ENCODE data around the gene FBXL20.

The FBXL20 gene

GRCh38 chr17:39210093-39210434, 191.4 kb downstream of the FBXL20 start (continued):
- no peak for TF ChIP-seq ZNF529 (tag by site-specific recombination; IDR thresholded peaks at IDR 0.05; ENCODE audit: insufficient replicate concordance)
- TF ChIP-seq ZNF423 (tag by site-specific recombination; IDR thresholded peaks at IDR 0.05) = peak; percentile 57; the same call in 1 of the 2 replicates
- no peak for TF ChIP-seq ZNF501 (tag by site-specific recombination; IDR thresholded peaks at IDR 0.05)
- TF ChIP-seq ZNF37A (tag by site-specific recombination; IDR thresholded peaks at IDR 0.05) = no peak
- no peak for TF ChIP-seq ZNF837 (tag by site-specific recombination; IDR thresholded peaks at IDR 0.05)
- TF ChIP-seq MEIS1 (CRISPR knock-in tag; IDR thresholded peaks at IDR 0.05; ENCODE audit: borderline replicate concordance) = no peak
- TF ChIP-seq ZNF157 (tag by site-specific recombination; IDR thresholded peaks at IDR 0.05) = no peak
- no peak for TF ChIP-seq FEZF1 (tag by site-specific recombination; IDR thresholded peaks at IDR 0.05)
- TF ChIP-seq ZFP37 (tag by site-specific recombination; IDR thresholded peaks at IDR 0.05) = no peak
- TF ChIP-seq BCL6B (tag by site-specific recombination; IDR thresholded peaks at IDR 0.05) = no peak
- TF ChIP-seq TRIM28 (IDR thresholded peaks at IDR 0.05; ENCODE audit: borderline replicate concordance, low read length) = no peak

- H3K27ac ChIP-seq (ENCODE audit: extremely low read depth, low read depth, low read length) = peak overlapping the region; percentile 28; the same call in 1 of the 2 replicates
- H3K4me3 ChIP-seq (ENCODE audit: low read depth, low read length) = peak overlapping the region; percentile 13
- H3K4me1 ChIP-seq (ENCODE audit: control insufficient read depth, insufficient read depth, low read length) = peaks cover 16% of the 10 kb centered on the region
- no peaks in the 10 kb centered on the region for H3K9me3 ChIP-seq (ENCODE audit: control insufficient read depth, insufficient read depth, low read depth, low read length)
- POLR2A ChIA-PET = interaction anchor here (1.8 to 5.4 kb wide), 3 partner anchors 10 to 36 kb away, joined by 5 to 72 read pairs (median 22); partner anchors contain the start of gene RPL19
- CTCF ChIA-PET = interaction anchor here (0.7 to 18.9 kb wide), 9 partner anchors 10 to 425 kb away, joined by 3 to 733 read pairs (median 4); partner anchors contain the start of gene RPL19
- peaks cover 5 to 8% of the 10 kb centered on the region in 2 experiments; a peak in 2 of 3 replicates for H3K36me3 ChIP-seq (ENCODE audit: control insufficient read depth in 2 of 2, insufficient read depth in 1 of 2, low read length in 2 of 2)
- peak; percentile 32; the same call in 1 of the 2 replicates for TF ChIP-seq ZNF692 (tag by site-specific recombination; IDR thresholded peaks at IDR 0.05)
- peak; percentile 62; the same call in 1 of the 2 replicates for TF ChIP-seq ZEB2 (tag by site-specific recombination; IDR thresholded peaks at IDR 0.05)
- TF ChIP-seq ZBTB26 (tag by site-specific recombination; optimal IDR thresholded peaks at IDR 0.05) = peak; percentile 38
- peak; percentile 55 for TF ChIP-seq GLIS1 (tag by site-specific recombination; IDR thresholded peaks at IDR 0.05)
- peak; percentile 53; the same call in 1 of the 2 replicates for TF ChIP-seq IKZF3 (tag by site-specific recombination; IDR thresholded peaks at IDR 0.05)
- peak; percentile 57 for TF ChIP-seq SP7 (tag by site-specific recombination; IDR thresholded peaks at IDR 0.05)
- peak; percentile 67; the same call in 1 of the 2 replicates for TF ChIP-seq ZNF335 (tag by site-specific recombination; conservative IDR thresholded peaks at IDR 0.05)
- TF ChIP-seq HIC1 (tag by site-specific recombination; IDR thresholded peaks at IDR 0.05) = peak; percentile 68
- TF ChIP-seq ZNF664 (tag by site-specific recombination; IDR thresholded peaks at IDR 0.05) = peak; percentile 68; the same call in 1 of the 2 replicates
- TF ChIP-seq ZNF214 (tag by site-specific recombination; IDR thresholded peaks at IDR 0.05; ENCODE audit: borderline replicate concordance) = no peak
- TF ChIP-seq PATZ1 (tag by site-specific recombination; IDR thresholded peaks at IDR 0.05) = peak; percentile 97
- peak; percentile 48; the same call in 1 of the 2 replicates for TF ChIP-seq ZNF501 (tag by site-specific recombination; IDR thresholded peaks at IDR 0.05)
- TF ChIP-seq KLF1 (tag by site-specific recombination; IDR thresholded peaks at IDR 0.05) = peak; percentile 76
- TF ChIP-seq ZNF10 (tag by site-specific recombination; IDR thresholded peaks at IDR 0.05) = no peak
- peak; percentile 51 for TF ChIP-seq SP2 (tag by site-specific recombination; IDR thresholded peaks at IDR 0.05)
- peak; percentile 91 for TF ChIP-seq ZNF18 (tag by site-specific recombination; IDR thresholded peaks at IDR 0.05)
Observed at GRCh38 chr17:39209317-39210092, 191.9 kb downstream of the FBXL20 start.

Data from HEK293 (cell line).